ENCODE results near the gene PNMA5. TPM values are rescaled to one million over a fixed set of nuclear protein-coding genes. Genes with fewer than 3 reads are reported as not detected.

Gene PNMA5
- total and polyA plus RNA-seq, 4 donors = 0.09 TPM; not detected in 3

GRCh38 chrX:152958524-152959465, 35.1 kb downstream of the PNMA5 start (continued):
- TF ChIP-seq YY1 (IDR thresholded peaks at IDR 0.05) (peak; percentile 100), ZBTB33 (IDR thresholded peaks at IDR 0.05) (peak; percentile 71), FOXA1 (IDR thresholded peaks at IDR 0.05) (peak; percentile 63)

- no peaks in the 10 kb centered on the region for H3K9me3 ChIP-seq (ENCODE audit: control insufficient read depth in 4 of 4, low read length in 3 of 4)
- peak overlapping the region; percentile 22 to 47 for H3K27ac ChIP-seq (ENCODE audit: low read depth in 1 of 2, low read length in 2 of 2)
- no peak for DNase-seq (ENCODE audit: low spot score)
- peaks cover 0 to 14% (median 0%) of the 10 kb centered on the region in 4 donors for H3K4me1 ChIP-seq (ENCODE audit: control insufficient read depth in 4 of 4, insufficient read depth in 4 of 4, low read length in 3 of 4)
- no peak overlapping the region for H3K4me3 ChIP-seq (ENCODE audit: low read depth in 1 of 3, low read length in 3 of 3)
- H3K27me3 ChIP-seq (ENCODE audit: control insufficient read depth in 4 of 4, insufficient read depth in 4 of 4, low read length in 3 of 4) = no peaks in the 10 kb centered on the region
- no peak overlapping the region for H3K9ac ChIP-seq (ENCODE audit: low read depth in 1 of 2, low read length in 2 of 2)
- no peaks in the 10 kb centered on the region for H3K36me3 ChIP-seq (ENCODE audit: control insufficient read depth in 4 of 4, insufficient read depth in 3 of 4, low read depth in 1 of 4, low read length in 3 of 4)
- WGBS = 90% methylated on average over 5 of the region's 5 CpGs
- TF ChIP-seq CTCF (IDR thresholded peaks at IDR 0.05; ENCODE audit: low read depth, low read length, missing input control) = no peak
- TF ChIP-seq NR2F2 (IDR thresholded peaks at IDR 0.05) = no peak
- no peak for TF ChIP-seq FOXA2 (IDR thresholded peaks at IDR 0.05)
- TF ChIP-seq SP1 (IDR thresholded peaks at IDR 0.05) = no peak
- no peak for TF ChIP-seq HNF4A (conservative IDR thresholded peaks at IDR 0.05)
- no peak for TF ChIP-seq ZBTB33 (IDR thresholded peaks at IDR 0.05)
- TF ChIP-seq REST (IDR thresholded peaks at IDR 0.05) = no peak
- TF ChIP-seq HNF4G (IDR thresholded peaks at IDR 0.05) = no peak
- no peak for TF ChIP-seq TAF1 (conservative IDR thresholded peaks at IDR 0.05)
- TF ChIP-seq YY1 (IDR thresholded peaks at IDR 0.05) = no peak
- TF ChIP-seq, protein P1, sequence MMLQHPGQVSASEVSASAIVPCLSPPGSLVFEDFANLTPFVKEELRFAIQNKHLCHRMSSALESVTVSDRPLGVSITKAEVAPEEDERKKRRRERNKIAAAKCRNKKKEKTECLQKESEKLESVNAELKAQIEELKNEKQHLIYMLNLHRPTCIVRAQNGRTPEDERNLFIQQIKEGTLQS (IDR thresholded peaks at IDR 0.05) = no peak
- TF ChIP-seq FOXA1 (IDR thresholded peaks at IDR 0.05) = no peak
- TF ChIP-seq JUND (IDR thresholded peaks at IDR 0.05) = no peak
- TF ChIP-seq MAX (IDR thresholded peaks at IDR 0.05) = no peak
Observed at GRCh38 chrX:152958047-152958446, 35.9 kb downstream of the PNMA5 start.

Measured in liver (tissue), 9 donors.